Ecto neural progenitor cell (in vitro differentiated cells): Measurements from ENCODE around the gene SLC5A12.

ENCODE experiments used
- DNase-seq: peaks from one replicate; pipeline ENCODE4 v3.0.0-alpha.2; 2018; ENCODE audit warnings: low spot score

Gene SLC5A12

GRCh38 chr11:26721948-26722475 is at the start of gene SLC5A12:
Gene SLC5A12, minus strand, starts transcription at chr11:26722060. Its CDS starts 346 bp downstream, at chr11:26721714.
- DNase-seq: no peak

- DNase-seq: no peak
Observed at GRCh38 chr11:26769027-26769426, 47.2 kb upstream of the SLC5A12 start.

GRCh38 chr11:26767060-26767459 is 45.2 kb upstream of the SLC5A12 start:
- no peak for DNase-seq

GRCh38 chr11:26765323-26765722 is 43.5 kb upstream of the SLC5A12 start:
- DNase-seq: no peak

GRCh38 chr11:26764825-26765224 is 43.0 kb upstream of the SLC5A12 start:
- no peak for DNase-seq

GRCh38 chr11:26764315-26764714 is 42.5 kb upstream of the SLC5A12 start:
- no peak for DNase-seq

GRCh38 chr11:26762089-26762488 is 40.2 kb upstream of the SLC5A12 start:
- no peak for DNase-seq

GRCh38 chr11:26761361-26761809 is 39.5 kb upstream of the SLC5A12 start:
- no peak for DNase-seq

GRCh38 chr11:26757995-26758394 is 36.1 kb upstream of the SLC5A12 start:
- no peak for DNase-seq

- no peak for DNase-seq
Observed at GRCh38 chr11:26755762-26756161, 33.9 kb upstream of the SLC5A12 start.

GRCh38 chr11:26753723-26754504 is 32.1 kb upstream of the SLC5A12 start:
- DNase-seq: no peak

- no peak for DNase-seq
Observed at GRCh38 chr11:26749927-26750326, 28.1 kb upstream of the SLC5A12 start.

GRCh38 chr11:26743622-26744021 is 21.8 kb upstream of the SLC5A12 start:
- DNase-seq: no peak

- no peak for DNase-seq
Observed at GRCh38 chr11:26742966-26743365, 21.1 kb upstream of the SLC5A12 start.

GRCh38 chr11:26741036-26741435 is 19.2 kb upstream of the SLC5A12 start:
- DNase-seq: no peak

- DNase-seq: no peak
Observed at GRCh38 chr11:26739366-26740073, 17.7 kb upstream of the SLC5A12 start.

- no peak for DNase-seq
Observed at GRCh38 chr11:26734691-26735090, 12.8 kb upstream of the SLC5A12 start.

GRCh38 chr11:26731084-26731456 is 9.2 kb upstream of the SLC5A12 start:
- no peak for DNase-seq

GRCh38 chr11:26730414-26731083 is 8.7 kb upstream of the SLC5A12 start:
- no peak for DNase-seq

- DNase-seq: no peak
Observed at GRCh38 chr11:26729284-26729683, 7.4 kb upstream of the SLC5A12 start.

GRCh38 chr11:26726960-26727359 is 5.1 kb upstream of the SLC5A12 start:
- DNase-seq: no peak

- no peak for DNase-seq
Observed at GRCh38 chr11:26719998-26720397, 1.9 kb downstream of the SLC5A12 start.
